Stimulated activated CD8-positive, alpha-beta memory T cell treated with anti-CD3 and anti-CD28 coated beads, Interleukin-7, amount 100 ng/mL, for 24 hours (primary cell): Measurements from ENCODE around the gene ABL1.
A peak's percentile ranks its signal among the peaks of the same experiment; 100 is the strongest.
"Not testable (repeated sequence)": the region's sequence is repeated elsewhere in the genome, so short reads cannot be mapped to it uniquely, and the experiment has no call there.

Experiments
- DNase-seq: peaks from one replicate; pipeline ENCODE4 v3.0.0-alpha.2; 2020; ENCODE audit warnings: low read depth

The ABL1 gene

DNA sequence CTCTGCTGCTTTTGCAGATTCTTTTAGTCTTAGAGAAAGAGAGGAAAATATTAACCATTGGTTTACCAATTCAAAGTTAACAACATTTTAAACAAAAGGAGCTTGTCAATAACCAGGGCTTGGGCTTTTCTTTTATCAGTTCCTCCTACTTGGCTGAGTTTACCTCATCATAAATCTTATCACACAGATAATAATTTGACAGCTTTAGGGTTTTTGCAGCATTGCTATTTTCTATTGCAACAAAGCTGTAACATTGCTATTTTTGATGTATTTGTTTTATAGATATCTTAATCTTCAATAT is 9.8 kb upstream of the ABL1 start:
- DNase-seq = no peak

DNA sequence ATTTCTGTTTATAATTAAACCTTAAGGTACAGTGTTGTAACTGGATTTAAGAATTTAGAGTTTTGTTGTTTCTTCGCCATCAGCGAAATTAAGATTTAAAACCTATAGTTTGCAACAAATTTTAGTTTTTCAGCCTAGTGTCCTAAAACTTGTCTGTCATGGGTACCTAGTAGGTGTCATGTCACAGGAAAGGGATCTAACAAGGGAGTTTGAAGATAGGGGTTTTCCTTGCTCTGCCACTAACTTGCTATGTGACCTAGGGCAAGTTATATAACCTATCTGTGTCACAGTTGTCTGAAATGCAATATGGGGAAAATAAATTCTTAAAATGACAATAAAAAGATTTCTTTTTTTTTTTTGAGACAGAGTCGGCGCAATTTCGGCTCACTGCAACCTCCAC is 9.2 kb upstream of the ABL1 start:
- DNase-seq = no peak

DNA sequence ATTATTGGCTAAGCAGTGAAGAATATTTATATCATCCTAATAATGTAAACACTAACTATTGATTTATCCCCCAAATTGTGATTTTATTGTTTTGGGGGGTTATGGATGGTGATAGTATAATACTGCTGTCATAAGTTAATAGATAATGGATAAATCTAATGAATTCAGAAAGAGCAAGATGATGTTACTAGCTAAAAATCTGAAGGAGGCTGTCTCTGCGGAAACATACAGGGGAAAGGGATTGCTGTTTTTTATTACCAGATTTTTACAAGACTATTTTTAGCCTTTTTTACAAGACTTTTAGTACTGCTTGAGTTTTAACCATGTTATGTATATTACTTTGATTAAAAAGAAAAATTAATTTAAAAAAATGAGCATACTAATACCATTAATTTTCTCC is 5.3 kb upstream of the ABL1 start:
- no peak for DNase-seq

DNA sequence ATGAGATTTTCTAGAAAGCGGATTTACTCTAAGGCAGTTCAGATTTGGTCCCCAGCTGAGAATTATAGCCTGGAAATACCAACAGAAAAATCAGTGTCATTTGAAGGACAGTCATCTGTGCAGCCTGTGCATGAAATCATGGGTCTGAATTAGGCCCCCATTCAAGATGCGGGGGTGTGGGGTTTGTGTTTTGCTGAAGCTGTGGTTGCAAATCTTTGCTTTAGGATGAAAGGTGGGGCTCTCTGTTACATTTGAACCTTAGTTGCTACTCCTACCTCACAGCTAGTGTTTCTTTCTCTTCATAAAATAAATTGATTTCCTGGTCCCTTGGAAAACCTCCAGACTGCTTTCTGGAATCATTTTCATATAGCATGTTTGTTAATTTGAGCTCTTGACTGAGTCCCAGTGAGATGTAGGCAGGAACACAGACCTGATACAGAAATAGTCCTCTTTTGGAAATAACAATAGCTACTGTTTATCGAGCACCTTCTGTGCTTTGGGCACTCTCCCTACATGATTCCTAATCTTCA is 4.8 kb upstream of the ABL1 start:
- no peak for DNase-seq

DNA sequence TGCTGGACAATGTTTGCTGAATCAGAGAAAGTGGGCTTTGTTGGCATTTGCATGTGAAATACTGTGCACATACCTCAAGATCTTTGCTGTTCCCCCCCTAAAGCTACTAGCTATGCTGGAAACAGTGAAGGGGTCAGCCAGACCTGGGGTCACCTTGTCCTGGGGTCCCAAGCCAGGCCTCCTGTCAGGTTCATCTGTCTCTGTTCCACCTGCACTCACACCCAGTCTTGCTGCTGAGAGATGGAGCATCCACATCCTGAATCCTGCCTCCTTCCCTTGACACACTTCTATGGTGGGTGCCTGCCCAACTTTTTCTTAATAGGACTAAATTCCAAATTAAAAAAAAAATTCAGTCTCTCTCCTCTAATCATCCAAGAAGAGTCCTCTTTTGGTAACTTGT is 4.0 kb upstream of the ABL1 start:
- DNase-seq = no peak

DNA sequence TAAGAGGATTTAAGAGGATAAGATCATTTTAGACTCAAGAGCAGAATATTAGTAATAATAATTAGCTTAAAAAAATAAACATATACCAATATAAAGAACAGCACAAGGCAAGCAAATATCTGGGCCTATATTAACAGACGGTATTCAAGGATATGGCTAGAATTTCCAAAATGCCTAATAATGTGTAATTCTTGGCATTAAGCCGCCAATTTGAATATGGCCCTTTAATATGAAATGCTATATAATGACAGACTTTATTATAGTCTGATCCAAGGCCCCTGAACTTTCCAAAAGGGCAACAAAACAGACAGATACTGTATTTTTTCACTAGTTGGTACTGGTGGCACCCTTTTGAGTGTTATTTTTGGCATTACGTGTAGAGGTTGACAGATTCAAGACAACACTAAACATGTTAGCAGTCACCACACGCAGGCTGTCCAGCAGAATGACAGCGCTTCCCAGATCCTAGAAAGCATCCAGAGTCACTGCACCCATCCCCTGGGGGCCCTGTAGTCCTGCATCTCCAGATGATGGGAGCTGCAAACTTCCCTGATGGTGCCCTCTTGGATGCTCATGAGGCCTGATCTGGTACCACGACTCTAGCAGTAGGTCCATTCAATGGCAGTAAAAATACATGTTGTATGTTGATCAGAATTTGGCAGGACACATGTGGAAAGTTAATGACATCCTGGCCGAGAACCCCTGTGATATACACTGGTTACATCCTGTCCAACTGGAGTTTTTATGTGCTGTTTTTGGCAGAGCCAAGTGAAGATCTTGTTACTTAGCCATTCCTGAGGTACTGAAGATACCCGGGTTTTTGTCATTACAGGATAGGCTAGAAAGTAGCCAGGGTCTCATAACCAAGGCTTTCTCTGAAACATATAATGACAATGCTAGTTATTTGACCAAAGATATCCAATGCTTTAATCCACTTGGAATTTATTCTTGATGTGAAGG is 1.7 kb upstream of the ABL1 start:
- no peak for DNase-seq

DNA sequence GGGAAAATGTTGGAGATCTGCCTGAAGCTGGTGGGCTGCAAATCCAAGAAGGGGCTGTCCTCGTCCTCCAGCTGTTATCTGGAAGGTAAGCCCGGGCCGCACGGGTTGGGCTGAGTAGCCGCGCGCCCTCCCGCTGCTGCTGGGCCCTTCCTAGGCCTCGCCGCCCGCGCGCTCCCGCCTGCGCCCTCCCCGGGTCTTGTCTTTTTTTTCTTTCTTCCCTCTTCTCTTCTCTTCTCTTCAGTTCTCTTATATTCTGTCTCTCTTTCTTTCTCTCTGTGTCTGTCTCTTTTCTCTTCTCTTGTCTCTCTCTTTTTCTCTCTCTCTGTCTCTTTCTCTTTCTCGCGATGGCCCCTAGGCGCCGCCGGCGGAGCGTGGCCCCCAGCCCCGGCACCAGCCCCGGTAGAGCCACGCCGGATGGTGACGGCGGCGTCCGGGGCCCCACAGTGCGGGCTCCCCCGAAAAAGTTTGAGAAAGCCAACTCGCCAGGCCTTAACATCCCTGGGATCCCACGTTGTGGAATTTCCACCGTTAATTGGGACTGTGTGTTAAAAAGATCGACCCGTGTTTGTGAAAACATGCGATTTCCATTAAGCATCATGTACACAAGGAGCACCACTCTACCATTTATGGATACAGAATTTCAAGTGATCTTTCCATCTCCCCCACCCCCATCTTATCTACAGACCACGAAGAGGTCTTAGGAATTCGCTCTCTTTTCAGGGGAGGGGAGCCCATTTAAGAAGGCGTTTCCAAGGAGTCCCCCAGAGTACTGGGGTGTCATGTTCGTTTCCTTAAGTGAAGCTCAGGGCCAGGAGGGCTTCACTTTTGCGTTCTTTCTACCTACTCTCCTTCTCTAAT is 616 bp downstream of the ABL1 start:
- peak; percentile 9 for DNase-seq

DNA sequence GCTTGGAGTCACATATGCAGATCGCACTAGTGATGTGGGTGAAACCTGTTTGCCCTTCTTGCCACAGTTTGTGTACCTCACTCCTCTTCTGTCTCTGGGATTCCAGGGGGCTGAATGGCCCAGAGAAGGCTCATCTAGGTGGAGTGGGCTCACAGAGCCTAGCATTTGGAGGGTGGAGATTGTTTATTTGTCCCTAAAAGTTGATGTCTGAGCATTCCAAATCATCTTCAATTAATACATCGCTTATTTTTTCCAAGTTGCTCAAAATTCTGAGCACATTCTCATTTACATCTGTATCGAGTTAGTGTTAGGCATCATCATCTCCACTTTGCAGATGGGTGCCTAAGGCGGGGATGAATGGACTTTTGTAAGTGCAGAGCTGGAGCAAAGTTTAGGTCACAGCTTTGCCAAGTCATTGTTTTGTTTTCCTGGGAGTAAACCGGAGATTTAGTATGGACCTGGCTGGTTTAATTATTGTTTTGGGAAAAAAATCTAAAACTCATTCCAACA is 2.0 kb downstream of the ABL1 start:
- DNase-seq = no peak

DNA sequence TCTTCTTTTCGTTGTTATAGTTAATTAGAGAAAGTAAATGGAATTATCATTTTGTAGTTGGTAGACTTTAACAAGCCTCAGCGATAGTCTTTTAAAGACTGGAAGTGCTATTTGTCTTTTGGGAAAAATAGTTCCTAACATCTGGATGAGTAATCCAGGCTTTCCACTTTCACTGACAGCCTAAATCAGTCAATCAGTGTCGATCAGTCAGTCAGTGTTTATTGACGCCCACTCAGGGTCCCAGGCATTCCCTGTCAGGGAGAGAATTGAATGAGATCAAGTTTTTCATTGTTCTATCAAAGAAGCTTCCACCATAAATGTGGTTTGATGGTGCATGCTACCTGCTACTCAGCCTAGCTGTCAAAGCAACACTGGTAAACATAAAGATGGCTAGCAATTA is 2.6 kb downstream of the ABL1 start:
- DNase-seq = no peak

DNA sequence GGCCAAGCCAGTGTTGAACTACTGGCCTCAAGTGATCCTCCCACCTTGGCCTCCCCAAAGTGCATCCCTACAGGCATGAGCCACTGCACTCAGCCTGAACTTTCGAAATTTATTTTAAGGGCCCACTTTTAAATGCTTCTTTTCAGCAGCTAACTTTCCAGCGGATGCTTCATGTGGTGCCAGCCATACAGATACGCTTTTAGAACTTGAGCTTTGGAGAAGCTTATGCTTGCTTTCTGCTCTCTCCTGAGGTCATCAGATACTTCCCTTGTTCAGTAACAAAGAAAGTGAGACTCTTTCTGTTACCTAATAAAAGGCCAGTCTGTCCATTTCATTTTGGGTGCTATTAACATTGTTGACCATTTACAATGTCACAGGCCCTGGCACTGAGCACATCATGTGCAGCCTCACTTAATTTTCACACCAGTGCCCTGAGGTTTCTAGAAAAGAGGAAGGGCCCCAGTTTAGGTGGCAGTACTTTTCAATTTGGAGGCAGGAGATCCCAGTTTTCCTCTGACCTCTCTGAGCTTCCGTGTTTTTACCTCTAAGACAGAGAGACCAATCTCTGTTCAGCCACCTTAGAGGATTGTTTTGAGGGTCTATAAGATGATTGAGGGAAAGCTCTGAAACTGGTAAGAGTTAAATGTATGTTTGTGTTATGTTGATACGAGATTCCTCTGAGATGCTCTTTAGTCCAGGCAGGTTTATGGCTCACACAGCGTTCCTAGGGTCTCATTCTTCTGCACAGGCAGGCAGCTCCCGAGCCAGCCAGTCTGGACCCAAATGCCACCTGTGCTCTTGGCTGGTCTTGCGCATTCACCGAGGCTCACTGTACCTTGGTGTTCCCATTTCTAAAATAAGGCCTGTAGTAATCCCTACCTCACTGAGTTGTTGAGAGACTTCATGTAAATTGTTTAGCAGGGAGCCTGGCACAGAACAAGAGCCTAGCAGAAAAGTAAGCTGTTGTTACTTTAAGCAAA is 4.4 kb downstream of the ABL1 start:
- DNase-seq = no peak

DNA sequence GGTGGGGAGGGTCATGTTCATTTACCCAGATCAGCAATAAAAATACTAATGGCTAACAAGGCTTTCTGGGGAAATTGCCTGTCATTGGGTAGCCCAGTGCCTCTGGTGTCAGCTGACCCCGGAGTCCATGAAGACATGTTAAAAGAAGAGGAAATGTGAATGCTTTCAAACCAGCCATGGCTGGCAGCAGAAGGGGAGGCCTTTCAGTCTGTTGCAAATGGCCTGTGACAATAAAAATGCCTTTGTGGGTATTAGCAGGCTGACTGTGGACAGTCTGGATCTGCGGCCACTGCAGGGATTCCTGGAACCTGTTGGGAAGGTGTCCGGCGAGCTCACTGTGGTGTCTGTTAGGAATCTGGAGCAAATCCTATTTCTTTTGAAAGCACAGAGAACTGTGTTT is 7.5 kb downstream of the ABL1 start:
- DNase-seq = no peak

DNA sequence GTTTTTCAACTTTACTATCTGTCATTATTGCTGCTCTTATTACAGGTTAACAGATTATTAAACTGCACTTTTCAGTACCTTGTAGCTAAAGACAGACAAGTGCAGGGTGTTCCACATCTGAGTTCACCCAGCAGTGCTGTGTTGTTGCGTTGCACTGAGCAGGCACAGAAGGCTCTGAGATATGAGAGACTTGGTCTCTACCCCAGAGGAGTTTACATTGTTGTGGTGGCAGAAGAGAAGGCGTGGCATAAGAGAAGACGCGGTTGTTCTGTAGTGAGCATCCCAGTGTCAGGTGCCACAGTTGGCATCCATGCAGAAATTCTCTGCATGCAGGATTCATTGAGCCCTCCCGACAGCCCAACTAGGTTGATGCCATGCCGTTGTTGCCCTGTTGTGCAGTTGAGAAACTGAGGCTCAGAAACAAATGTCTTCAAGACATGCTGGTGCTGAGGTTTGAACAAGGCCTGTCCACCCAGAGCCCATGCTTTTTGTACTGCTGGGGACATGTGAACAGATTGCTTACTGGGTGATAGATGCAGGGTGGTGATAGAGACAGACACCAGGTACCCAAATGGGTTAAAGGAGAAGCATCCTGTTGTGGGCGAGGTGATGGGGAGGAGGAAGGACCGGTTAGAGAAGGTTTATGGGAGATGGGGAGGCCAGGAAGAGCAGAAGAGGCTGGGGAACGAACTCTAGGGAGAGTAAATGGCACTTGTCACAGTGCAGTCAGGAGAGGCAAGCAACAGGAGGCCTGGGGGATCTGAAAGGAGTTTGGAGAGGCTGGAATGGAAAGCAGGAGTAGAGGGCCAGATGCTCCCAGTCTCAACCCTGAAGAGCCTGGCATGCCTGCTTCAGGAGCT is 8.2 kb downstream of the ABL1 start:
- no peak for DNase-seq

DNA sequence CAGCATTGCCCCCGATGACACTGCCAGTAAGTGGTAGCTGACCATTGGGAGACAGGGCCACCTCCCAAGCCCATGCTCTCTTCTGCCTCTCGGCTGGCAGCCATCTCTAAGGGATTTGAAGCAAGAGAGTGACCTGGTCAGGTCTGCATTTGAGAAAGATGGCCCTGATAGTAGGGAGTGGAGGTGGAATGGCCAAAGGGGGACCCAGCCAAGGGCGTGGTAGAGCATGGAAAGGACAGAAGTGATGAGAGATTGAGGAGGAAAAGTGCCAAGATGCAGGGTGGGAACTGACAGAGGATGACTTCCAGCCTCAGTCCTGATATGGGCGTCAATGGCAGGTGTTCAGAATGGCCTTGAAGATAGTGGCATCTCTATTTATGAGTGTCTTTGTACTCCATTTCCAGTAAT is 9.0 kb downstream of the ABL1 start:
- no peak for DNase-seq

DNA sequence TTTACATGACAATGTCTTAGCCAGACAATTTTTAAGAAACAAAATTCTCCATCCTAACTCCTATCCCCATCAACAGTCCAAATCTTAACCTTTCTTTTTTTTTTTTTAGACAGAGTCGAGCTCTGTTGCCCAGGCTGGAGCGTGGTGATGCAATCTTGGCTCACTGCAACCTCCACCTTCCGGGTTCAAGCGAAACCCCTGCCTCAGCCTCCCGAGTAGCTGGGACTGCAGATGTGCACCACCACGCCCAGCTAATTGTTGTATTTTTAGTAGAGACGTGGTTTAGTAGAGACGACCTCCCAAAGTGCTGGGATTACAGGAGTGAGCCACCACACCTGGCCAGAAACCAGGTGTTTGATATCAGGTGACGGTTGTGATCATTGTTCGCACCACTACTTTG is 10.2 kb downstream of the ABL1 start:
- no peak for DNase-seq

DNA sequence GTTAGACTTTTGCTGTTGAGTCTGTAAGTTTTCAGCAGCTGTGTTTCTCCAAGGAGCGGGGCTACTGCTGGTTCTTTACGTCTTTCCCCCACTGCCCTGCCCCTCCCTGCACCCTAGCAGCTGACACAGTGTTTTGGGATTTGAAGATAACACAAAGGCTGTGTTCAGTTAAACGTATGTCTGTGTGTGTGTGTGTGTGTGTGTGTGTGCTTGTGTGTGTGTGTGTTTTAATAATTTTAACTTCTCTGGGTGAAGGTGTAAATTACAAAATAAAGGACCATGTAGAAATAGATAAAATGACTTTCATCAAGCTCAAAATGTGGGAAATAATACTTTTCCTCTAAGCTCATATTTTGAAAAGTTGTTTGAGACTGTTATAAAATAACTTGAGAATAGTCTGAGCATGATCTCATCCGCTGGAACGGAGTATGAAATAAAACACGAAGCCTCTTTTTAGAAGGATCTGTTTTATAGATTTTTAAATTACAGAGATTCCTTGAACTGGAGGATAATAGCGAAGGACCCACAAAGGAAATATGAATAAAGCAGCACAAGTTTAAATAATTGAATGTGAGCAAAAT is 10.9 kb downstream of the ABL1 start:
- DNase-seq = no peak

DNA sequence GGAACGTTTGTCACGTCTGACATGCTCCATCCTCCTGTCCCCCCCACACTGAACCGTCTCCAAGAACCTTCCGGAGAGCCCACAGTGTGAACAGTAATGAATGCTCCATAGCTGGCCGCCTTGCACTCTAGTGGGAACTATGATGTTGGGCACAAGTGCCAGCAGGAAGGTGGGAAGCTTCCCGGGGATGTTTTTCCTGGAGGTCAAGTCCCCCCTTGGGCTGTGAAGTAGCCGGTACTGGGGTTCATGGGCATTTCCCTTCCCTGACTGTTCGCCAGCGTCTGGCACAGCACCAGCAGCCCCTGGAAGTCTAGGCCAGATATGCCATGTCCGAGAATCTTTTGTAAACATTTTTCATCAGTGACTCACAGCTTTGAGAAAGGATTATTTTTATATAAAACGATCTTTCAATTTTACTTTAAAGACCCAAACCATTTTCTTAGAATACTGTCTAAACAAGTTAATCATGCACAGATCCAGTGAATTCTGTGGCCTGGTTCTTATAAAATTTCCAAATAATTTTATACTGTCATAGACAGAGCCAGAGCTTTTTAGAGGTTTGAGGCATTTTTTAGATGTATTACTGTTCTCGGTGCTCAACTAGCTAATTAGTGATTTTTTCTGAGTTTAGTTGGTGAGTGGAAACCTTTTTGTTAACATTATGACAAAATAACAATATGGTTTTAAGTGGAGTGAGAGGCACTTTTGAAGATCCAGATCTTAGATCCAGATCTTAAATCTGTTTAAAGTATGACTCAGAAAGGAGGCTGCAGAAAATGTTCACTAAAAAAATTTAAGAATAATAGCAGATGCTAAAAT is 11.6 kb downstream of the ABL1 start:
- no peak for DNase-seq

DNA sequence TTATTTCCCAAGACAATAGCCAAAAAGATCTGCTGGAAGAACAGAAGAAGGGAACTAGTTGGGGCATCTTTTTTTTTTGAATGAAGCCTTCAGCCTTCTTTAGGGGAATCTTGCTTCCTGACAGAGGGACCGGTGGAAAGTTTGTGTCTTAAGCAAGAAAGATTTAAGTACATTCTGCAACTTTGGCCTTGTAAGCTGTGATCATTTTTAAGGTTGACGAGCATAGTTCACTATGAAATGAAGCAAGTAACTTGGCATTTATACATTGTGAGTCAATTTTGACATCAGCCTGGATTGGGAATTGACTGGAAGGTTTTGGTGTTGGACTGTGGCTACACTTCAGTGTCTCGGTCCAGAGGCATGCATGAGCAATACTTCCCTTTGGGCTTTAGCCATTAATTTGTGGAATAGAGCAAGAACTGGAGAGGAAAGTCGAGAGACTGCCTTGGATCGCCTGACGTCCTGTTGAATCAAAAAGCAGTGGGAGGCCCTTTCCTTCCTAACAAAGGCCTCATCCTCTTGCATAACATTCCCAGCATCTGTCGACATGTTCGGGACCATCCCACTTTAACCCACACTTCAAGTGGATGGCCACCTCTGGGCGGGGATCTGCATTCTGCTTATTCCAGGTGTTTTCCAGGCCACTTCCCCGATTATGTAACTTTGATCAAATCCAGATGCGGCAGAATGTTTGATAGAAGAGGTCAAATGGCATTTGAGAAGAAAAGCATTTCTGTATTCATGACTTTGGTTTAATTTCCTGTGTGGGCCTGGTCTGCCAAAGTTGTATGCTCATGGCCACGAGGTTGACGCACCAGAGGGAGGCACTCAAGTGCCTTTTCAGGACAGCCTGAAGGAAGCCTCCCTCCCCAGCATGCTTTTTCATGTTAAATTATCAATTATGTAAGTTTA is 12.5 kb downstream of the ABL1 start:
- DNase-seq = no peak

DNA sequence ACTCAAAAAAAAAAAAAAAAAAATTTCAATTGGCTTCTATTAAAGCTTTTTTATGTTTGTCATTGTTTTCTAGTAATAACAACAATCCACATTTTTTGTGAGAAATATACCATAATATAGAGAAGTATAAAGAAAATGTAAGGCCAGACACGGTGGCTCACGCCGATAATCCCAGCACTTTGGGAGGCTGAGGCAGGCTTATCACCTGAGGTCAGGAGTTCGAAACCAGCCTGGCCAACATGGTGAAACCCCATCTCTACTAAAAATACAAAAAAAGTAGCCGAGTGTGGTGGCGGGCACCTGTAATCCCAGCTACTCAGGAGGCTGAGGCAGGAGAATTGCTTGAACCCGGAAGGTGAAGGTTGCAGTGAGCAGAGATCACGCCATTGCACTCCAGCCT is 13.5 kb downstream of the ABL1 start:
- not testable (repeated sequence) for DNase-seq
